IPS DF 6.9 (cell line): ENCODE measurements around the gene CDKN2A.

Source experiments
- DNase-seq: peaks from one replicate; pipeline ENCODE4 v3.0.0-alpha.2; 2013; ENCODE audit warnings: low read depth, low spot score
- H3K27ac ChIP-seq: one replicate; pipeline ENCODE4 v1.5.1; 2013; ENCODE audit warnings: low read length, control low read depth
- H3K27me3 ChIP-seq: 2 replicates; pipeline ENCODE4 v1.6.1; 2013; ENCODE audit warnings: mild to moderate bottlenecking, low read length; ENCODE audit not compliant: control insufficient read depth, insufficient read depth
- H3K36me3 ChIP-seq: 2 replicates; pipeline ENCODE4 v1.6.1; 2013; ENCODE audit warnings: low read length; ENCODE audit not compliant: control insufficient read depth, insufficient read depth
- H3K4me1 ChIP-seq: 2 replicates; pipeline ENCODE4 v1.6.1; 2013; ENCODE audit warnings: low read length; ENCODE audit not compliant: control insufficient read depth, insufficient read depth
- H3K4me3 ChIP-seq: 2 replicates; pipeline ENCODE4 v1.5.1; 2013; ENCODE audit warnings: mild to moderate bottlenecking, low read length
- H3K9me3 ChIP-seq: 2 replicates; pipeline ENCODE4 v1.6.1; 2013; ENCODE audit warnings: low read length, inconsistent platforms; ENCODE audit not compliant: control insufficient read depth, insufficient read depth
- WGBS: extraction: QIAGEN DNeasy Blood & Tissue Kit; methylation state at CpG from one replicate; pipeline ENCODE4 v1.1.7; 2013; ENCODE audit warnings: mixed read lengths, missing lambda C conversion rate; ENCODE audit not compliant: insufficient read length, insufficient coverage; 5-methylcytosine and 5-hydroxymethylcytosine counted together

The CDKN2A gene

GRCh38 chr9:21982391-21982790 lies 11.8 kb downstream of the CDKN2A start:
- no peak overlapping the region for H3K27ac ChIP-seq
- no peak for DNase-seq
- H3K4me1 ChIP-seq = no peaks in the 10 kb centered on the region
- no CpG with 5 or more reads among the region's 1 CpG for WGBS
- no peaks in the 10 kb centered on the region for H3K9me3 ChIP-seq
- no peak overlapping the region for H3K4me3 ChIP-seq
- peaks cover 30% of the 10 kb centered on the region for H3K27me3 ChIP-seq
- H3K36me3 ChIP-seq = no peaks in the 10 kb centered on the region

GRCh38 chr9:21976334-21976875 lies 17.8 kb downstream of the CDKN2A start:
- Histone ChIP-seq H3K4me3 (no peak overlapping the region), H3K9me3 (no peaks in the 10 kb centered on the region), H3K27me3 (peaks cover 57% of the 10 kb centered on the region), H3K36me3 (no peaks in the 10 kb centered on the region), H3K27ac (no peak overlapping the region), H3K4me1 (no peaks in the 10 kb centered on the region)
- WGBS = no CpG with 5 or more reads among the region's 19 CpGs
- no peak for DNase-seq

GRCh38 chr9:21974722-21975409 lies 19.3 kb downstream of the CDKN2A start:
- Histone ChIP-seq H3K4me3 (peak overlapping the region; percentile 36; the same call in 1 of the 2 replicates), H3K9me3 (no peaks in the 10 kb centered on the region), H3K36me3 (no peaks in the 10 kb centered on the region), H3K27ac (no peak overlapping the region), H3K4me1 (0 out of 2 replicates have a peak, but pooled peaks cover 2% of the 10 kb centered on the region), H3K27me3 (peaks cover 68% of the 10 kb centered on the region)
- no CpG with 5 or more reads among the region's 51 CpGs for WGBS
- no peak for DNase-seq

DNA sequence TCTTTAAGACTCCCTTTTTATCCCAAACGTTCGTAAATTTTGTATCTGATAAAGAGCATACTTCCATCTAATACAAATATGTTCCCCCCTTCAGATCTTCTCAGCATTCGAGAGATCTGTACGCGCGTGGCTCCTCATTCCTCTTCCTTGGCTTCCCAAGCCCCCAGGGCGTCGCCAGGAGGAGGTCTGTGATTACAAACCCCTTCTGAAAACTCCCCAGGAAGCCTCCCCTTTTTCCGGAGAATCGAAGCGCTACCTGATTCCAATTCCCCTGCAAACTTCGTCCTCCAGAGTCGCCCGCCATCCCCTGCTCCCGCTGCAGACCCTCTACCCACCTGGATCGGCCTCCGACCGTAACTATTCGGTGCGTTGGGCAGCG lies 19.9 kb downstream of the CDKN2A start:
- no CpG with 5 or more reads among the region's 21 CpGs for WGBS

DNA sequence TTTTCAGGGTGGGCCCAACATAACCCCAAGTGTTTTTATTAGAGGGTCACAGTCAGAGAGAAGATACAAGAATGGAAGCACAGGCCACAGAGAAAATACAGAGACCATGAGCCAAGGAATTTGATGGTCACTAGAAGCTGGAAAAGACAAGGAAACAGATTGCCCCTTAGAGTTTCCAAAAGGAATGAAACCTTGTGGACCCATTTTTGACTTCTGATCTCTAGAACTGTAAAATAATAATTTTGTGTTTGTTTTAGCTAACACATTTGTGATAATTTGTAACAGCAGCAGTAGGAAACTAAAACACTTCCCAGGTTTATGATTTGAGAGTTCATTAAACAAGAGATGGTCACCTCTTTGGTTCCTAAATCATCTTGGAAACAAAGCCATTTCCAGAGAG lies 21.8 kb downstream of the CDKN2A start:
- Histone ChIP-seq H3K27me3 (peaks cover 73% of the 10 kb centered on the region), H3K9me3 (no peaks in the 10 kb centered on the region), H3K4me1 (peaks cover 5% of the 10 kb centered on the region; the same call in 1 of the 2 replicates), H3K36me3 (no peaks in the 10 kb centered on the region), H3K4me3 (no peak overlapping the region), H3K27ac (no peak overlapping the region)
- no peak for DNase-seq

More for the DNA sequence above, 19.9 kb downstream of the CDKN2A start:
- Histone ChIP-seq H3K4me3 (peak overlapping the region; percentile 36; the same call in 1 of the 2 replicates), H3K4me1 (0 out of 2 replicates have a peak, but pooled peaks cover 2% of the 10 kb centered on the region), H3K27ac (no peak overlapping the region), H3K36me3 (no peaks in the 10 kb centered on the region), H3K9me3 (no peaks in the 10 kb centered on the region), H3K27me3 (peaks cover 68% of the 10 kb centered on the region)
- no peak for DNase-seq

GRCh38 chr9:21970800-21971640 lies 23.2 kb downstream of the CDKN2A start:
- no peak for DNase-seq
- Histone ChIP-seq H3K9me3 (no peaks in the 10 kb centered on the region), H3K4me1 (peaks cover 5% of the 10 kb centered on the region; the same call in 1 of the 2 replicates), H3K36me3 (no peaks in the 10 kb centered on the region), H3K4me3 (no peak overlapping the region; the same call in 1 of the 2 replicates), H3K27me3 (peaks cover 73% of the 10 kb centered on the region), H3K27ac (no peak overlapping the region)
- no CpG with 5 or more reads among the region's 45 CpGs for WGBS

DNA sequence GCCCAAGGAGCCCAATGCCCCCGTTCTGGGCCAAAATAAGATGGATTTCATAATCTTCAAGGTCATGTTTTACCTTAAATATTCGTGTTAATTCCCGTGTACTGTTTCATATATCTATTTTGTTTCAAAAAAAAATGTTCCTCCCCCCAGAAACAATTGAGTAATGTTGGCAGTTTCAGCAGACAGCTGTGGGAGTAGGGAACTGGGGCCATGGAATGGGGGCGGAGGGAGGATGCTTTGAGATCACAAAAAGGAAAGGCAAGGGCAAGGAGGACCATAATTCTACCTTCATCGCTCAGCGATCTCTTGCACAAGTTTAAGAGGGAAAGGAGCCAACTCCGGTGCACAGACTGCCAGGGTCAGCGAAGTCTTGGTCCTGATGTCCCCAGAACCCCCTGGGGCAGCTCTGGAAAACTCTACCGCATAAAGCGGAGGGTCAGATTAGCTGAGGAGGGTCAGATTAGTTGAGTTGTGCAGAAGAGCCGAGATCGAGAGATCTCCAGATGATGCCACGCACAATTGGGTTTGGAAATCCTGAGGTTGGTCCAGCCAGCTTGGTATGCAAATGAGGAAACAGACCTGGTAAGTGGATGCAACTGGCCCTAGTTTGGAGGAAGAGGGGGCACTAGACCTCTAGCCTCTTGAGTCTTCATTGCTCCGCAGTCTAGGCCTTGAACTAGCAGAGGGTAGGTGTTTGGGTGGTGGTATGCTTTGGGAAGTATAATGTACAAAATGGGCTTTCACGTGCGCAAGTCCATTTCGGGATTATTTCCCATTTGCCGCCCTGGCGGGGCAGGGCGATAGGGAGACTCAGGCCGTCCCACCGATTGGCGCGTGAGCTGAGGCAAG lies 24.0 kb downstream of the CDKN2A start:
- H3K27me3 ChIP-seq = peaks cover 75% of the 10 kb centered on the region
- no peak for DNase-seq
- no peaks in the 10 kb centered on the region for H3K9me3 ChIP-seq
- no CpG with 5 or more reads among the region's 24 CpGs for WGBS
- H3K4me3 ChIP-seq = no peak overlapping the region
- no peaks in the 10 kb centered on the region for H3K36me3 ChIP-seq
- H3K4me1 ChIP-seq = peaks cover 5% of the 10 kb centered on the region; the same call in 1 of the 2 replicates
- H3K27ac ChIP-seq = no peak overlapping the region

GRCh38 chr9:21969011-21969940 lies 24.9 kb downstream of the CDKN2A start:
- Histone ChIP-seq H3K27me3 (peaks cover 82% of the 10 kb centered on the region), H3K36me3 (no peaks in the 10 kb centered on the region), H3K27ac (no peak overlapping the region), H3K9me3 (no peaks in the 10 kb centered on the region), H3K4me3 (no peak overlapping the region), H3K4me1 (peaks cover 5% of the 10 kb centered on the region; the same call in 1 of the 2 replicates)
- DNase-seq = no peak
- WGBS = 100% methylated on average over 1 of the region's 28 CpGs

DNA sequence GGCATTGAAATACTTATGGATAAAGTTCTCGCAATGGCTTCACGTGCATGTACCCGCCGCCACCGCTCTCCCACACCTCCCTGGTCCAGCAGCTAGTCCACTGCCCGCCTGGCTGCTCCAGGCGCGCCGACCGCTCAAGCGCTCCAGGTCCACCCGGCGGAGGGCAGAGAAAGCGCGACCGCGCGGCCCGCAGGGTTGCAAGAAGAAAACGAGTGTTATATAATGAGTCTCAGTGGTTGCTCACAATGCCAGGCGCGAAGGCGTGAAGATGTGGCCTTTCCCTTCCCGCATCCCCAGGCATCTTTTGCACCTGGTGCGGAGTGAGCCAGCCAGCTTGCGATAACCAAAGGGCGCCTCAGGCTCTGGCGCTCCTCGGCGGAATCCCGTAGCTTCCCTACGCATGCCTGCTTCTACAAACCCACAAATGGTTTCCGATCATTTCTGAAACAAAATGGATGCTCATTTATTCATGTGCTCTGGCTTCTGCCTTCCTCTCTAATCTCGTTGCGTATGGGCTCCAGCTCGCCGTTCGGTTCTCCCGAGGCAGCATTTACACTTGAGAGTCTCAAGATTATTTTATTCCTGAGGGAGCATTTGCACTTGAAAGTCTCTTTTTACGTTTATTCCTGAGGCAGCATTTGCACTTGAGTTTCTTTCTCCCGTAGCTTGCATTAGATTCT lies 25.7 kb downstream of the CDKN2A start:
- Histone ChIP-seq H3K36me3 (no peaks in the 10 kb centered on the region), H3K27ac (no peak overlapping the region), H3K9me3 (no peaks in the 10 kb centered on the region), H3K27me3 (peaks cover 81% of the 10 kb centered on the region), H3K4me3 (no peak overlapping the region), H3K4me1 (peaks cover 5% of the 10 kb centered on the region; the same call in 1 of the 2 replicates)
- no CpG with 5 or more reads among the region's 41 CpGs for WGBS
- DNase-seq = no peak
